Mucosa of descending colon (tissue), 3 donors: ENCODE results near the gene EWSR1. TPM values are rescaled to one million over a fixed set of nuclear protein-coding genes. Genes with fewer than 3 reads are reported as not detected.
A peak's percentile ranks its signal among the peaks of the same experiment; 100 is the strongest.
"Not testable (repeated sequence)": the region's sequence is repeated elsewhere in the genome, so short reads cannot be mapped to it uniquely, and the experiment has no call there.

ENCODE experiments used
- ATAC-seq: fragments of 200-7000 bp; cut with Tn5 transposase; one replicate; pipeline ENCODE4 v1.9.1; 2020; ENCODE audit warnings: mild to moderate bottlenecking, moderate library complexity
- DNase-seq, 3 donors: peaks; one replicate each; pipeline ENCODE4 v3.0.0-alpha.2; 2020
- H3K36me3 ChIP-seq: fragments of 200-600 bp; one replicate; pipeline ENCODE4 v1.8.0; 2021; ENCODE audit warnings: low read depth, mild to moderate bottlenecking
- H3K4me1 ChIP-seq: fragments of 200-600 bp; one replicate; pipeline ENCODE4 v1.8.0; 2021; ENCODE audit warnings: low read depth, mild to moderate bottlenecking
- H3K4me3 ChIP-seq: fragments of 200-600 bp; one replicate; pipeline ENCODE4 v1.8.0; 2021; ENCODE audit warnings: mild to moderate bottlenecking
- H3K9me3 ChIP-seq: fragments of 200-600 bp; one replicate; pipeline ENCODE4 v1.8.0; 2021; ENCODE audit warnings: mild to moderate bottlenecking
- CTCF ChIP-seq: fragments of 200-600 bp; IDR thresholded peaks from one replicate; pipeline ENCODE4 v1.8.0; 2022; ENCODE audit warnings: antibody characterized with exemption, mild to moderate bottlenecking
- intact Hi-C, 2 donors: fragments of 100-400 bp; cut with DNase I in 1 of 2; cut with micrococcal nuclease in 1 of 2; formaldehyde crosslinking; loops; one replicate each; pipeline versions ENCODE4 v1.11.0 to v1.11.1; 2022; cut with DNase I, micrococcal nuclease
- long read RNA-seq, 2 donors: library from polyadenylated mRNA; unstranded; transcript quantifications; one replicate each; pipeline ENCODE4 v2.0.0, GENCODE V29; 2019 to 2021
- total RNA-seq, 3 donors: library from RNA; stranded (reverse); fragmentation: NEBNext Ultra II Directional in 2 of 3; extraction: Animal tissue kit (Norgen Biotek cat#: 25700) in 2 of 3; gene quantifications; one replicate each; pipeline versions ENCODE4 v1.2.1 to v1.2.4, GENCODE V29; 2021 to 2023
- donor health status: DM: no; HTN: no; CAD: no; lungs with moderate emphysema.
- donor health status: DM: no; HTN: no; CAD: no.
- donor health status: DM: no; HTN: yes; CAD: no.

EWSR1 gene
- total RNA-seq = 100 to 1,000 TPM; 176 to 227 (median 179) TPM
- long read RNA-seq, donor 1, transcript EWSR1-206 (17 exons, 2,654 nt) = minor isoform, 59 of 207 reads
- long read RNA-seq, donor 1, transcript EWSR1-207 (17 exons, 2,207 nt) = major isoform, 81 of 207 reads
- long read RNA-seq, donor 1, partial matches to known transcripts = 31 of 207 reads
- long read RNA-seq, donor 1, other reads (novel, unspliced or antisense) = 31 of 207 reads
- long read RNA-seq, donor 2, transcript EWSR1-207 (17 exons, 2,207 nt) = major isoform, 10 of 81 reads
- long read RNA-seq, donor 2, partial matches to known transcripts = 43 of 81 reads
- long read RNA-seq, donor 2, other reads (novel, unspliced or antisense) = 21 of 81 reads

- TF ChIP-seq CTCF = no peak
- H3K4me1 ChIP-seq = peaks cover 33% of the 10 kb centered on the region
- H3K36me3 ChIP-seq = no peaks in the 10 kb centered on the region
- peak within 1 kb of the TSS; percentile 56 for H3K4me3 ChIP-seq
- DNase-seq = peak; percentile 95 to 98 (median 97)
- intact Hi-C loops = no loop called here
- H3K9me3 ChIP-seq = no peaks in the 10 kb centered on the region
- peak; percentile 92 for ATAC-seq
Measured at GRCh38 chr22:29267858-29268510, at the start of gene EWSR1, which contains the start of gene RHBDD3. EWSR1 (plus strand) TSS chr22:29268268; CDS start chr22:29268337, 69 bp downstream. RHBDD3 (minus strand) TSS chr22:29267981; CDS start chr22:29265626, 2,355 bp downstream.

GRCh38 chr22:29218758-29219408 lies 49.2 kb upstream of the EWSR1 start:
- H3K9me3 ChIP-seq = no peaks in the 10 kb centered on the region
- intact Hi-C loops = no loop called here
- no peak for TF ChIP-seq CTCF
- H3K36me3 ChIP-seq = no peaks in the 10 kb centered on the region
- no peak for DNase-seq
- H3K4me1 ChIP-seq = no peaks in the 10 kb centered on the region
- no peak overlapping the region for H3K4me3 ChIP-seq
- no peak for ATAC-seq

- H3K4me1 ChIP-seq, H3K9me3 ChIP-seq, ATAC-seq, intact Hi-C loops, H3K36me3 ChIP-seq, H3K4me3 ChIP-seq, DNase-seq: not testable (repeated sequence)
Measured at GRCh38 chr22:29219409-29219782, 48.7 kb upstream of the EWSR1 start.

GRCh38 chr22:29219881-29220670 lies 48.0 kb upstream of the EWSR1 start:
- DNase-seq (no peak), ATAC-seq (no peak)
- no peak overlapping the region for H3K4me3 ChIP-seq
- no peaks in the 10 kb centered on the region for H3K9me3 ChIP-seq
- H3K36me3 ChIP-seq = no peaks in the 10 kb centered on the region
- TF ChIP-seq CTCF = no peak
- H3K4me1 ChIP-seq = no peaks in the 10 kb centered on the region
- intact Hi-C loops = no loop called here

- peak in 1 of 3 donors; percentile 48 for DNase-seq
- no peak overlapping the region for H3K4me3 ChIP-seq
- no peaks in the 10 kb centered on the region for H3K4me1 ChIP-seq
- intact Hi-C loops = no loop called here
- no peaks in the 10 kb centered on the region for H3K9me3 ChIP-seq
- TF ChIP-seq CTCF = no peak
- ATAC-seq = peak; percentile 35
- no peaks in the 10 kb centered on the region for H3K36me3 ChIP-seq
Measured at GRCh38 chr22:29224121-29224858, 43.8 kb upstream of the EWSR1 start.
